NB4 (cell line): ENCODE data around the gene DGKG.
A peak's percentile ranks its signal among the peaks of the same experiment; 100 is the strongest.

Experiments used
- DNase-seq: peaks from one replicate; pipeline ENCODE4 v3.0.0; 2010; ENCODE audit warnings: low read depth
- H3K4me3 ChIP-seq: one replicate; pipeline ENCODE4 v1.5.1; 2011; ENCODE audit warnings: mild to moderate bottlenecking, low read depth, low read length, moderate library complexity
- MAX ChIP-seq: IDR thresholded peaks from 2 replicates; pipeline ENCODE4 v1.6.1; 2011; ENCODE audit warnings: low read depth, low read length
- MYC ChIP-seq: IDR thresholded peaks from 2 replicates; pipeline ENCODE4 v1.6.1; 2011; ENCODE audit warnings: low read depth, low read length
- POLR2A ChIP-seq: IDR thresholded peaks from 2 replicates; pipeline ENCODE4 v1.6.1; 2011; ENCODE audit warnings: mild to moderate bottlenecking; ENCODE audit not compliant: insufficient read length; ENCODE audit errors: extremely low read depth
- TF ChIP-seq, protein P1 (sequence below): IDR thresholded peaks from one replicate; pipeline ENCODE4 v1.5.1; 2012; ENCODE audit warnings: low read depth, low read length

DGKG gene

GRCh38 chr3:186362988-186363387, 954 bp upstream of the DGKG start:
- no peak overlapping the region for H3K4me3 ChIP-seq
- TF ChIP-seq, protein P1, sequence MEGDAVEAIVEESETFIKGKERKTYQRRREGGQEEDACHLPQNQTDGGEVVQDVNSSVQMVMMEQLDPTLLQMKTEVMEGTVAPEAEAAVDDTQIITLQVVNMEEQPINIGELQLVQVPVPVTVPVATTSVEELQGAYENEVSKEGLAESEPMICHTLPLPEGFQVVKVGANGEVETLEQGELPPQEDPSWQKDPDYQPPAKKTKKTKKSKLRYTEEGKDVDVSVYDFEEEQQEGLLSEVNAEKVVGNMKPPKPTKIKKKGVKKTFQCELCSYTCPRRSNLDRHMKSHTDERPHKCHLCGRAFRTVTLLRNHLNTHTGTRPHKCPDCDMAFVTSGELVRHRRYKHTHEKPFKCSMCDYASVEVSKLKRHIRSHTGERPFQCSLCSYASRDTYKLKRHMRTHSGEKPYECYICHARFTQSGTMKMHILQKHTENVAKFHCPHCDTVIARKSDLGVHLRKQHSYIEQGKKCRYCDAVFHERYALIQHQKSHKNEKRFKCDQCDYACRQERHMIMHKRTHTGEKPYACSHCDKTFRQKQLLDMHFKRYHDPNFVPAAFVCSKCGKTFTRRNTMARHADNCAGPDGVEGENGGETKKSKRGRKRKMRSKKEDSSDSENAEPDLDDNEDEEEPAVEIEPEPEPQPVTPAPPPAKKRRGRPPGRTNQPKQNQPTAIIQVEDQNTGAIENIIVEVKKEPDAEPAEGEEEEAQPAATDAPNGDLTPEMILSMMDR, result no peak
- TF ChIP-seq POLR2A (no peak), MAX (no peak), MYC (no peak)
- DNase-seq, result no peak

GRCh38 chr3:186362537-186362842, 456 bp upstream of the DGKG start:
- TF ChIP-seq POLR2A (no peak), MYC (no peak), MAX (no peak)
- TF ChIP-seq, protein P1, result no peak
- no peak for DNase-seq
- peak overlapping the region; percentile 71 for H3K4me3 ChIP-seq

GRCh38 chr3:186361246-186361761, 730 bp downstream of the DGKG start:
- DNase-seq, result peak; percentile 56
- no peak for TF ChIP-seq MYC
- H3K4me3 ChIP-seq, result peak overlapping the region; percentile 71

GRCh38 chr3:186360779-186361178, 1.3 kb downstream of the DGKG start:
- peak overlapping the region; percentile 71 for H3K4me3 ChIP-seq
- TF ChIP-seq MYC, result no peak
- TF ChIP-seq, protein P1, result no peak
- no peak for TF ChIP-seq MAX
- TF ChIP-seq POLR2A, result no peak
- peak; percentile 69 for DNase-seq

DNA sequence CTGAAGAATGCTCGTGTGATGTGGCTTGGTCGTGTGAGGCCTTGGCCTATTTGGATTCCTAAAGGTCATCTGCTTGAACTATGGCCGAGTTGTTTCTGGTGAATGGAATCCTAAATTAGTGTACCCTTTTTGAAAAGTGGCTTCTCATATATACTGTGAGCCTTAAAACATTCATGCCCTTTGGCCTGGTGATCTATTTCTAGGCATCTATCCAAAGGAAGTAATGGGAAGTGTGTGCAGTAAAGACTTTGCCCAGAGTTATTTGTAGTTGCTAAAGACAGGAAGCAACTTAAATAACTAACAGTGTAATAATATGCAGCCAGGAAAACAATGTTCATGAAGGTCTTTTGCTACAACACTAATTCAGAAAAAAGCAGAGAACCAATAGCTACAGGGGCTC, 3.0 kb downstream of the DGKG start:
- no peak for TF ChIP-seq POLR2A
- no peak for TF ChIP-seq MAX
- no peak overlapping the region for H3K4me3 ChIP-seq
- DNase-seq, result no peak

- no peak for DNase-seq
- no peak overlapping the region for H3K4me3 ChIP-seq
- TF ChIP-seq, protein P1, result no peak
- TF ChIP-seq POLR2A, result no peak
- no peak for TF ChIP-seq MYC
- no peak for TF ChIP-seq MAX
Measured at GRCh38 chr3:186356152-186356551, 5.9 kb downstream of the DGKG start.

- DNase-seq, result no peak
- H3K4me3 ChIP-seq, result no peak overlapping the region
- TF ChIP-seq, protein P1, result no peak
- TF ChIP-seq MAX (no peak), MYC (no peak)
Measured at GRCh38 chr3:186354100-186354499, 7.9 kb downstream of the DGKG start.
